BLaER1 (cell line): ENCODE results near the gene JAG2.

Source experiments
- H3K27ac ChIP-seq: shearing (Covaris generic); formaldehyde crosslinking; 2 replicates; pipeline ENCODE4 v1.8.1; 2022
- H3K27me3 ChIP-seq: shearing (Covaris generic); formaldehyde crosslinking; 2 replicates; pipeline ENCODE4 v1.8.1; 2022
- H3K36me3 ChIP-seq: shearing (Covaris generic); formaldehyde crosslinking; 2 replicates; pipeline ENCODE4 v1.8.1; 2022
- H3K4me1 ChIP-seq: shearing (Covaris generic); formaldehyde crosslinking; 2 replicates; pipeline ENCODE4 v1.8.1; 2022
- H3K4me2 ChIP-seq: shearing (Covaris generic); formaldehyde crosslinking; 2 replicates; pipeline ENCODE4 v1.8.1; 2022
- H3K4me3 ChIP-seq: shearing (Covaris generic); formaldehyde crosslinking; 2 replicates; pipeline ENCODE4 v1.8.1; 2022
- H3K9ac ChIP-seq: shearing (Covaris generic); formaldehyde crosslinking; 2 replicates; pipeline ENCODE4 v1.8.1; 2022
- H3K9me3 ChIP-seq: shearing (Covaris generic); formaldehyde crosslinking; 2 replicates; pipeline ENCODE4 v1.8.1; 2022
- H4K20me1 ChIP-seq: shearing (Covaris generic); formaldehyde crosslinking; 2 replicates; pipeline ENCODE4 v1.8.1; 2022
- Cebpa-rat ChIP-seq: shearing (Covaris generic); IDR thresholded peaks from 2 replicates; pipeline ENCODE4 v1.8.1; 2022

The JAG2 gene

DNA sequence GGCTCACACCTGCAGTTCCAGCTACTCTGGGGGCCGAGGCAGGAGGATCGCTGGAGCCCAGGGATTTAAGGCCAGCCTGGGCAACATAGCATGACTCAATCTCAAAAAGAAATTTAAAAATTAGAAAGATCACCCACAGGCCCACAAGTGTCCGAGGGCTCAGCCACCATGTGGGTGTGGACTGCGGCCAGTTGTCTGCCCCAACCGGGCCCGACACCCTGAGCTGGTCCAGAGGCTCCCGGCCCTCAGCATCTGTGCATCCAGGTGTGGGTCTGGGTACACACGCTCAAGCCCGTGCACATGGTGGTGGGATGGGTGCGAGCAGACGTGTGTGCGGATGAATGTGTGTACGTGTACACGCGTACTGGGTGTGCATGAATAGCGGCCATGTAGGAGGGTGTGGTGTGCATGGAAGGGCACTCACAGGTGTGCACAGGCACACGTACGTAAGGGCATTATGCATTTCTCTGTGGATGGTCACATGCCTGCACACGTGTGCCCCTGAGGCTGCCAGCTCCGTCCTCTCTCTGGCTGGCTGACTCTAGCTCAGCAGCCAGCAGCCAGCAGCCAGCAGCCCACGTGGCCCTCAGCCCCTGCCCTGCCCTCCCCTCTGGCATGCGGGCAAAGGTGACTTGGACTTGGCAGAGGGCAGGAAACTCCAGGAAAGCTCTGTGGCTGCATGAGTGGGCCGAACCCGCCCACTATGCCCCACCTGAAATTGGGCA is 35.8 kb upstream of the JAG2 start:
- Histone ChIP-seq H3K27ac (no peak overlapping the region), H3K9me3 (no peaks in the 10 kb centered on the region), H3K27me3 (no peaks in the 10 kb centered on the region), H3K4me1 (peaks cover 98% of the 10 kb centered on the region), H3K4me3 (no peak overlapping the region), H3K9ac (no peak overlapping the region), H4K20me1 (peaks cover 56% of the 10 kb centered on the region), H3K4me2 (peak overlapping the region; percentile 99), H3K36me3 (peaks cover 4% of the 10 kb centered on the region)
- no peak for TF ChIP-seq Cebpa-rat

DNA sequence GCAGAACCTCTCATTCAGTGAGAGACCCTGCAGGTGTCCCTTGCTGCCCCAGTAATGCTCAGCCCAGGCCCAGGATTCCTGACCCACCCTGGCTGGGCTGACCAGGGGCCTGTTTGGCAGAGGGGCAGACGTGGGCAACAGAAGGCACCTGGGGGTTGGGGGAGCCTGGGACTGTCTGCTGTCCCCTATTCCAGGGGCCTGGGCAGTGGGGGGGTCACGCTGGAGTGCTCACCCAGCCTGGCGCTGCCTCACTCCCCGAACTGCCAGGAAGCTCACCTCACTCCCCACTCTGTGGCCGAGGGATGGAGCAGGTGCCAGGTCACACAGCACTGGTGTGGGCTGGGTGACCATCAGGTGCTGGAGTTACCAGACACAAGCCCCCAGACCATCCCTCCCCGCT is 35.1 kb upstream of the JAG2 start:
- 0 out of 2 replicates have a peak overlapping the region, but pooled peaks have one; percentile 24 for H3K9ac ChIP-seq
- H3K27ac ChIP-seq: no peak overlapping the region
- no peaks in the 10 kb centered on the region for H3K36me3 ChIP-seq
- H3K4me1 ChIP-seq: peaks cover 98% of the 10 kb centered on the region
- TF ChIP-seq Cebpa-rat: no peak
- H3K4me2 ChIP-seq: peak overlapping the region; percentile 99
- no peaks in the 10 kb centered on the region for H3K27me3 ChIP-seq
- no peak overlapping the region for H3K4me3 ChIP-seq
- H4K20me1 ChIP-seq: peaks cover 50% of the 10 kb centered on the region
- no peaks in the 10 kb centered on the region for H3K9me3 ChIP-seq

DNA sequence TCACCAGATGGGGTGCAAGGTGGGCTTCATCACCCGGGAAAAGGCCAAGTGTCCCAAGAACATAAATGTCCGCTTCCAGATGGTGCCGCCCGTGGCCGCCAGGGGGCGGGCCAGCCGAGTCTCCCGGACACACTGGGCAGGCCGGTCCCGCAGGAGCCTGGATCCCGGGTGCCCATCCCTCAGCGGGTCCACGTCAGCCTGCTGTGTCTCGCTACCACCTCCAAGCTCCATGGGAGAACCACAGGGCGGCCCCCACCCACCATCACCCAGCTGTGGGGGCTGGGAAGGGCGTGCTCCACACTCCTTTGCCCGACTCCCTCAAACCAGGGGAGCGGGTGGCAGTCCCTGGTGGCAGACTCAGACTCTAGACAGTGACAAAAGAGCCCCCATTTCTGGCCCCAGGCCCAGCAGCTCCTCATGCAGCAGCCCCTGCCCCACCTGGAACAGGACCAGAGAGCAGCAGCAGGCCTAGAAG is 34.5 kb upstream of the JAG2 start:
- peaks cover 50% of the 10 kb centered on the region for H4K20me1 ChIP-seq
- no peak overlapping the region for H3K9ac ChIP-seq
- H3K4me1 ChIP-seq: peaks cover 98% of the 10 kb centered on the region
- H3K9me3 ChIP-seq: no peaks in the 10 kb centered on the region
- peak overlapping the region; percentile 99 for H3K4me2 ChIP-seq
- no peaks in the 10 kb centered on the region for H3K27me3 ChIP-seq
- no peak for TF ChIP-seq Cebpa-rat
- no peaks in the 10 kb centered on the region for H3K36me3 ChIP-seq
- H3K27ac ChIP-seq: peak overlapping the region; percentile 65; the same call in 1 of the 2 replicates
- H3K4me3 ChIP-seq: no peak overlapping the region

DNA sequence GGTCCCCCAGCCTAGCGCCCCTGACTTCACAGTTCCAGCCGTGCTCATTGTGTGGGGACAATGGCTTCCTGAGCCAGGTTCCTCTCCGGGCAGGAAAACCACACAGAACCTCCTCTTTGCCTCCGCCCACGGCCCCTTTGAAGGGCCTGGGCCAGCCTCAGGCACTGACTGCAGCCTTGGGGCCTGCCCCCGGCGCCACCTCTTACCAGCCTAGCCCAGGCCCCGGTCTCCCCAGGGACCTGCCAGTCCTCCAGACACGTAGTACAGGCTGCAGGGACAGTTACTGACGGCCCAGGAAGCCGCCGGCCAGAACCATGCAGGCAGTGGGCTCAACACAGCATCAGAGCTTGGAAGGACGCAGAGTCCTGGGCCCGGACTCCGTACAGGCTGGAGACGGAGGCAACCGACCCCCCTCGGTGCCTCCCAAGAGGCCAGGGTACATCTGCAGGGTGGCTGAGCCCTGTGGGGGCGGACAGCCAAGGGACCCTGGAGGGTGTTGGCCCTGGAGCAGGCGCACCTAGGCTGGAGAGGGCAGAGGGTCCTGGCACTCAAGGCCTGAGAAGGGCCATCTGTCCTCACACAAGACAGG is 33.4 kb upstream of the JAG2 start:
- Histone ChIP-seq H3K9ac (peak overlapping the region; percentile 46), H3K27me3 (no peaks in the 10 kb centered on the region), H3K27ac (peak overlapping the region; percentile 65), H3K4me1 (peaks cover 100% of the 10 kb centered on the region), H3K4me3 (peak overlapping the region; percentile 50), H3K4me2 (peak overlapping the region; percentile 99), H3K9me3 (no peaks in the 10 kb centered on the region), H4K20me1 (peaks cover 43% of the 10 kb centered on the region), H3K36me3 (no peaks in the 10 kb centered on the region)
- no peak for TF ChIP-seq Cebpa-rat

DNA sequence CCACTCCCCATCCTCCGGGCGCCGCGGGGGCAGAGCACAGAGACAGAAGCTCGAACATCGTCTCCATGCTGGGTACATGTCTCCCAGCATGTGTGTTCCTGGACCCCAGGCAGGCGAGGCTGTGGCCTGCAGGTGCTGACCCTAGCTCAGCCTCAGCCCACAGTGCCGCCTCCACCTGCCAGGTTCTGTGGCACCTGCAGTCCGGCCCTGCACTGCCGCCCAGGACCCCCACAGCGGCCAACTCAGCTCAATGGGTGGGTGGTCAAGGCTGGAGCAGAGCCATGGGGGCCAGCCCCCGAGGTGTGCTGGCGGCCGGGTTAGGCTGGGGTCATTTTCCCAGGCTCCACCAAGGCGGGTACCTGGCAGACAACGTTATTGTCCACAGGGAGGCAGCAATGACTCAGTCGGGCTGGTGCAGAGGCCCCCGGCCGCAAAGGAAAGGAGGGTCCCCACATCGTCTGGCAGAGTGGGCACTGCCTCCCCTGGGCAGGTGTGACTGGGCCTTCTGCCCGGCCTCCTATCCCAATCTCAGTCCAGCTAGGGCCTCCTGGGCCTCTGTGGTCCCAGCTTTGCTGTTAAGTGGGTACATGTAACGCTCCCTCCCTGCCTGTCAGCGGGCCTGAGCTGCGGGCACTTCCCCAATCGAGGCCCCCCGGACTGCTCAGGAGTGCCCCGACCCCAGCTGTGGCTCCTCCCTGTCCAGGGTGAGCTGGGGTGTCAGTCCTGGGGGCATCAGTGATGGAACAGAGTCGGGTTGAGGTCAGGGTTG is 32.8 kb upstream of the JAG2 start:
- TF ChIP-seq Cebpa-rat: no peak
- H3K27me3 ChIP-seq: no peaks in the 10 kb centered on the region
- peak overlapping the region; percentile 65 for H3K27ac ChIP-seq
- peak overlapping the region; percentile 99 for H3K4me2 ChIP-seq
- no peaks in the 10 kb centered on the region for H3K36me3 ChIP-seq
- H4K20me1 ChIP-seq: peaks cover 38% of the 10 kb centered on the region
- H3K4me3 ChIP-seq: peak overlapping the region; percentile 50
- H3K9ac ChIP-seq: peak overlapping the region; percentile 46
- H3K9me3 ChIP-seq: no peaks in the 10 kb centered on the region
- peaks cover 100% of the 10 kb centered on the region for H3K4me1 ChIP-seq

DNA sequence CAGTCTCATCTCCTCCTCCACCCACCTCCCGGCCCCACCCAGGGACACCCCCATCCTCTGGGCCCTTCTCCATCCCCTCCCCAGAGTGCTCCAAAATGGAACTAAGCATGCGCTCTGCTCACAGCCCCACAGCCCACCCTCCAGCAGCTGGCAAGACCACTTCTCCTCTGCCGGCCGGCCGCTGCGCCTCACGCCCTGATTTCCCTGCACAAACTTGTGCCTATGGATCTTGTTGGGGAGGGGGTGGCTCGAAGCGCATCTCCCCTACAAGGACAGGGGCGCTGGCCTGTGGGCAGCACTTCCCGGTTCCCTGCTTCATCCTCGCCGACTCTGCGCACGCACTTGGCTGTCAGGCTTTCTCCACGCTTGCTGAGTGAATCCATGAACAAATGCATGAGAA is 32.1 kb upstream of the JAG2 start:
- Histone ChIP-seq H4K20me1 (peaks cover 32% of the 10 kb centered on the region), H3K4me3 (no peak overlapping the region; the same call in 1 of the 2 replicates), H3K4me1 (peaks cover 100% of the 10 kb centered on the region), H3K27ac (no peak overlapping the region), H3K9me3 (no peaks in the 10 kb centered on the region), H3K27me3 (no peaks in the 10 kb centered on the region), H3K36me3 (no peaks in the 10 kb centered on the region), H3K4me2 (peak overlapping the region; percentile 99), H3K9ac (peak overlapping the region; percentile 46)
- TF ChIP-seq Cebpa-rat: no peak

DNA sequence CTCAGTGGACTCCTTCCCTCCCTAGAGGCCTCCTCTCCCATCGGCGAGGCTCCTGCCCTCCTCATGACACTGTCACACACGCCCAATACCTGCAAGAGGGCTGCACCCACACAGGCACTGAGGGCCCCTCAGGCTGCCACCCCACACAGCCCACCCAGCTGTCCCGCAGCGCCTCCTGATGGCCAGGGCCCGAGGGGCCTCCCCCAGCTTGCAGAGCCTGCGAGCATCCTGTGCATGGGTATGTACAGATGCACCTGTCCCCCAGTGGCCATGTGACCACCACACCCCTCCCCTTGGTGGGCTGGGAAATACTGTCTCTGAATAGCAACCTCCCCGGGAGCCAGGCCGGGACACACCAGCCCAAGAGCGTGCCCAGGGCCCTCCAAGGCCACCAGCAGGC is 31.5 kb upstream of the JAG2 start:
- Histone ChIP-seq H3K27ac (no peak overlapping the region), H3K4me2 (peak overlapping the region; percentile 99), H3K4me1 (peaks cover 100% of the 10 kb centered on the region), H3K9me3 (no peaks in the 10 kb centered on the region), H3K27me3 (no peaks in the 10 kb centered on the region), H3K9ac (0 out of 2 replicates have a peak overlapping the region, but pooled peaks have one; percentile 24), H3K36me3 (no peaks in the 10 kb centered on the region), H4K20me1 (peaks cover 26% of the 10 kb centered on the region), H3K4me3 (no peak overlapping the region)
- TF ChIP-seq Cebpa-rat: no peak

DNA sequence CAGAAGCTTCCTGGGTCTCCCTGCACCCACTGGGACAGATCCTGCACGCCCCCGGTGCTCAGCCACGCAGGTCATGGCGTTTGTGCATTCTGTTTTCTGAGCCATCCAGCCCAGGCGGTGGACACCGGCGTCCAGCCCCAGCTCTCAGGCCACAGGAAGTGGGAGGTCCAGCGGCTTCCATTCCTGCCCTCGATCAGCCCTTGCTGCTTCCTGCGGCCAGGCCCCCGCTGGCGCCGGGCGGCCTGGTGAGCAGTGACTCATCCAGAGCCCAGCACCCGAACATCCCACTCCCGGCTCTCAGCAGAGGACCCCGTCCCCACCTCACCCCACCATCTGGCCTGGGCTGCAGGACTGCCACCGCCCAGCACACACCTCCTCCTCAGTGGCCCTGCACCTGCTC is 30.5 kb upstream of the JAG2 start:
- Histone ChIP-seq H3K4me1 (peaks cover 100% of the 10 kb centered on the region), H3K27me3 (no peaks in the 10 kb centered on the region)

DNA sequence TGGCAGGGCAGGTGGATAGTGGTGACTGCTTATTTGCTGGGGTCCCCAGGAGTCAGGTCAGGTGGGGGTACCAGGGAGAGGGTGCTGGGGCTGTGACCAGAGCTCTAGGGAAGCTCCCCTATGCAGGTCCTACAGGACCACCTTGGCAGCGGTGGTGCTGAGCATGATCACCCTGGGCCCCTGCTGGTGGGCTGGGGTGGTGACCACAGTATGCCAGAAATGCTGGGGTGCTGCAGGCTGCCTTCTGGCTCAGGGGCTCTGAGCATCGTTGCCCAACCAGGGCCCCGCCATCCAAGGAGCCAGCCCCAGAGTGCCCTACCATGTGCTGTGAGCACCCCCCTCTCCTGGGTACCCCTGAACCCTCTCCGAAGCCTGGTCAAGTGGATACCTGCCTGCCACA is 30.0 kb upstream of the JAG2 start:
- Histone ChIP-seq H3K27me3 (no peaks in the 10 kb centered on the region), H4K20me1 (peaks cover 12% of the 10 kb centered on the region), H3K4me1 (peaks cover 100% of the 10 kb centered on the region), H3K4me2 (peak overlapping the region; percentile 99), H3K27ac (no peak overlapping the region), H3K9me3 (no peaks in the 10 kb centered on the region), H3K4me3 (no peak overlapping the region), H3K36me3 (no peaks in the 10 kb centered on the region), H3K9ac (no peak overlapping the region)
- TF ChIP-seq Cebpa-rat: no peak

More for the DNA sequence above, 30.5 kb upstream of the JAG2 start:
- Histone ChIP-seq H3K4me2 (peak overlapping the region; percentile 99), H3K36me3 (no peaks in the 10 kb centered on the region), H3K4me3 (no peak overlapping the region), H3K9me3 (no peaks in the 10 kb centered on the region), H3K27ac (no peak overlapping the region), H4K20me1 (peaks cover 17% of the 10 kb centered on the region), H3K9ac (no peak overlapping the region)
- TF ChIP-seq Cebpa-rat: no peak

DNA sequence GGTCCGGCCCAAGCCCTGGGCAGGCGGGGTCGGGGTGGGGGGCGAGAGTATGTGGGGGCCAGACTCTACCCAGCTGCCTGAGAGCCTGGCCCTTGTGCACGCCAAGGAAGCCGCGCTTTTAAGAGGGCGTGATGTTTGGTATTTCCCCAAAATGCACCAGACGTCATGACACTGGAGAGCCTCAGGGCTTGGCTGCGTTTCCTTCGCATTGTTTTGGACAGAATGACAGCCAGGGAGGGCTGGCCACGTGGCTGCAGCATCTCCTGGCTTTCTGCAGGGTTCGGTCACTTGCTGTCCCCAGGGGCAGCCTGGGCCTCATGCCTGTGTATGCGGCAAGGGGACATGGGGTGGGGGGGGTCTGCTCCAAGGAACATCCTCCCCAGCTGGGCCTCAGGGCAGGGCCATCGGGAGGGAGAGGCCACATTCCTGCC is 28.6 kb upstream of the JAG2 start:
- Histone ChIP-seq H3K4me3 (no peak overlapping the region), H3K36me3 (no peaks in the 10 kb centered on the region), H3K9me3 (no peaks in the 10 kb centered on the region), H3K27me3 (no peaks in the 10 kb centered on the region), H4K20me1 (peaks cover 3% of the 10 kb centered on the region), H3K4me2 (peak overlapping the region; percentile 99), H3K27ac (0 out of 2 replicates have a peak overlapping the region, but pooled peaks have one; percentile 30), H3K9ac (0 out of 2 replicates have a peak overlapping the region, but pooled peaks have one; percentile 41), H3K4me1 (peaks cover 97% of the 10 kb centered on the region)
- no peak for TF ChIP-seq Cebpa-rat
